Measurements from ENCODE around the gene CCT8L2.
"Not testable (repeated sequence)": the region's sequence is repeated elsewhere in the genome, so short reads cannot be mapped to it uniquely, and the experiment has no call there.

CCT8L2 gene

GRCh38 chr22:16592710-16593109 is at the start of gene CCT8L2:
TSS of gene CCT8L2 (minus strand) at chr22:16592810. CDS start at chr22:16592550, 260 bp downstream.
- not testable (repeated sequence) for DNase-seq

GRCh38 chr22:16635442-16635841 is 42.8 kb upstream of the CCT8L2 start:
- DNase-seq, result not testable (repeated sequence)

DNA sequence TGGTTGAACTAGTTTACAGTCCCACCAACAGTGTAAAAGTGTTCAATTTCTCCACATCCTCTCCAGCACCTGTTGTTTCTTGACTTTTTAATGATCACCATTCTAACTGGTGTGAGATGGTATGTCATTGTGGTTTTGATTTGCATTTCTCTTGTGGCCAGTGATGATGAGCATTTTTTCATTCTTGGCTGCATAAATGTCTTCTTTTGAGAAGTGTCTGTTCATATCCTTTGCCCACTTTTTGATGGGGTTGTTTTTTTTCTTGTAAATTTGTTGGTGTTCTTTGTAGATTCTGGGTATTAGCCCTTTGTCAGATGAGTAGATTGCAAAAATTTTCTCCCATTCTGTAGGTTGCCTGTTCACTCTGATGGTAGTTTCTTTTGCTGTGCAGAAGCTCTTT is 41.5 kb upstream of the CCT8L2 start:
- not testable (repeated sequence) for DNase-seq

DNA sequence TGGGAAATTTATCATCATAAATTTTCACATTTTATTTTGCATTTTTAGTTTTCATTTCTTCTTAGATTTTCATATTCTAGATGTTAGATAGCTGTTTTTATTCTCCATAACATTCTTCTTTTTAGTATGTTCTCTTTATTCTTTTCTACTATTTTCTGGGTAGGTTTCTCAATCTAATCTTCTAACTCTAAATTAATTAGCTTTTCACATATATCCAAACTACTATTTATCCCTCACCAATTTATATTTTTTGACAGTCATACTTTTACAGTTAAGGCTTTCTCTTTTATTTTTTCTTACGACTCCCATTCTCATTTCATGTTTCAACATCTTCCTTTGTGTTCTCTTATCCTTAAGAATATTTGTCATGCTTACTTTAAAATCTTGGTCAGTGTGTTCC is 35.9 kb upstream of the CCT8L2 start:
- not testable (repeated sequence) for DNase-seq

GRCh38 chr22:16625018-16625417 is 32.4 kb upstream of the CCT8L2 start:
- not testable (repeated sequence) for DNase-seq

GRCh38 chr22:16623595-16623994 is 31.0 kb upstream of the CCT8L2 start:
- not testable (repeated sequence) for DNase-seq

DNA sequence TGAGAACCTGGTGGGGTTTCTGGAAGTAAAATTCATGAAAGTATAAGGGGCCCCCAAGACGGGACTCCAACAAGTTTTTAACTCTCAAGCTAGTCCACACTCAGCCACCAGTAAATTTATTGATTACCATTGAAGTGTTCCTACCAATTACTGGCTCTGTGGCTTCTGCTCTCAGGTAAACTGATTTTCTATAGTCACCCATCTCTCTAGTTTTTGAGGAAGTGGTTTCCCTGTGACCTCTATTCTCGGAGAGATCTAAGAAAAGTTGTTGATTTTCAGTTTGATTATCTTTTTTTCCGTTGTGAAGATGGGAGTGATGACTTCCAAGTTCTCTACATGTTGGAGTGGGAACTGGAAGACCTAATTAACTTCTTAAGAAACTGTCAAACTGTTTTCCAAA is 24.9 kb upstream of the CCT8L2 start:
- not testable (repeated sequence) for DNase-seq

GRCh38 chr22:16616390-16616938 is 23.9 kb upstream of the CCT8L2 start:
- DNase-seq, result not testable (repeated sequence)

DNA sequence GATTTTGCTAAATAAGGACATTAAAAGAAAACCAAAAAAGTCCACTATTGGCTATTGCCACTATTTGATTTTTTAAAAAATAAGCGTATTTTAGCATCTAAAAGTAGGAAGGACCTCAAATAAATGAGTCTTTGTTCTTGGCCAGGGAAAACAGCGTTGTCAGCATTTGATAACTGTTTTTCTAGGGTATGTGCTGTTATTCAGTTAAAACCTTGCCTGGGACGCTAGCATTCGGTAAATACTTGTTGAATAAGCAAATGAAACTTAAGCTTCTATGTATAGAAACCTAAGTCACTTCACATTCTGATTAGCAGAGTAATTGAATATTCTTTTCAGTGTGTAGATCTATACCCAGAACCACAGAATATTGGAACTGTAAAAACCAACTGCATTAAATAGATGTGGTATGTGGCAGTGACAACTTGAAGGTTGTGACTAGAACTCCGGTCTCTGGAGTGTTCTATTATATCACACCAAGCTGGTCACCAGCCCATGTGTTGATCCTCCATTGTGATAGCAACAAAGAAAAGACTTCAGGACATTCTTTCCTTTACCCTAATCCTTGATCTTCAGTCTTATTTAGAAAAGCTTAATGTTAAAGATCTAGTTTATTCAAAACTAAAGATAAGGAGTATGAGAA is 23.1 kb upstream of the CCT8L2 start:
- DNase-seq, result not testable (repeated sequence)

GRCh38 chr22:16609548-16610261 is 17.1 kb upstream of the CCT8L2 start:
- DNase-seq, result no peak

DNA sequence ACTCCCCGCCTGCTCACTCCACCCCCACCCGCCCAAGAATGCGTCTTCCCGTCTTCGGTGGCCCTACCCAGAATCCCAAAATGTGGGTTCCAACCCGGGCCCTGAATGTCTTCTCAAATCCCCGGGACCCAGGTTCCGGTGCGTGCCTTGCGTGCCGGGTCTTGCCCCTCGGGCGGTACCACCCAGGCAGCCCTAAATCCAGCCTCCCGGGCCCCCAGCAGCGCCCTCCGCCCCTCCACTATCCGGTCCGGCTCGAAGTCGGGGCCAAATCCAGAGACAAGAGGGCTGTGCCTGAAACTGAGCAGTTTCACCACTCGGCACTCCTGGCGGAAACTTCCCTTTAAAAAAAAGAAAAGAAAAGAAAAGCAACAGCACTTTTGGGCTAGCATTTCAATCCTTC is 16.3 kb upstream of the CCT8L2 start:
- DNase-seq, result no peak

- DNase-seq, result not testable (repeated sequence)
Observed at GRCh38 chr22:16604257-16604998, 11.8 kb upstream of the CCT8L2 start.

DNA sequence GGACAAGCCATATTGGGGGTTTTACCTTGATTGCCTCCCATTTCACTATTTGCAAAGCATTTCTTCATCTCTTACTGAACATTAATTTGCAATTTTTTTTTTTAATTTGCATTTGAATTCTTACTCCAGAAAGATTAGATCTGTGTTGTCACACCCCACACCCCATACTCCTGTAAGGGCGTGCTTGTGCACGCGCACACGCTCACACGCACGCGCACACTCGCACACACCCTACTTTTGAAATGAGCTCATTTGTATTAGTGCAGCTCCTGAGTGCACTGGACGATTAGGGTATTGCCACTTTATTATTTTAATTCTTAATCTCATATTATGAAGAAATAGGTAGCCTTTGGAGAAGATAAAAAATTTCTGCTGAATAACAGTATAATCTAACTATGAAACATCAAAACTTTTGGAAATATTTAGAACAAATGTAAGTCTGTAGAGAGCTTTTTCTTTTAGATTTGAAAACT is 11.2 kb upstream of the CCT8L2 start:
- DNase-seq, result not testable (repeated sequence)

DNA sequence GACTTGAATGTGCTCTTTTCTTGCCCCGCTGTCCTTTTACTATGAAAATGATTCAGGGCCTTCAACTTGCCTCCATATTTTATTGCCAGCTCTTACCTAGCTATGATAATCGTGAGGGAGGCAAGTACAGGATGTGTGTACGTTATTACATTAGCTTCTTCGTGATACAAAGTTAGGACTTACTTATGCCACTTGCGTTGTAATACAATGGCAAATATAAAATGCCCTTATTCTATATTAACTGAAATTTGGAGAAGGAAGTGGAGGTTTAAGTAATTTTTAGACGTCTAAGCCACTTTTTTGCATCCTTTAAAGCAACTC is 10.8 kb upstream of the CCT8L2 start:
- no peak for DNase-seq

DNA sequence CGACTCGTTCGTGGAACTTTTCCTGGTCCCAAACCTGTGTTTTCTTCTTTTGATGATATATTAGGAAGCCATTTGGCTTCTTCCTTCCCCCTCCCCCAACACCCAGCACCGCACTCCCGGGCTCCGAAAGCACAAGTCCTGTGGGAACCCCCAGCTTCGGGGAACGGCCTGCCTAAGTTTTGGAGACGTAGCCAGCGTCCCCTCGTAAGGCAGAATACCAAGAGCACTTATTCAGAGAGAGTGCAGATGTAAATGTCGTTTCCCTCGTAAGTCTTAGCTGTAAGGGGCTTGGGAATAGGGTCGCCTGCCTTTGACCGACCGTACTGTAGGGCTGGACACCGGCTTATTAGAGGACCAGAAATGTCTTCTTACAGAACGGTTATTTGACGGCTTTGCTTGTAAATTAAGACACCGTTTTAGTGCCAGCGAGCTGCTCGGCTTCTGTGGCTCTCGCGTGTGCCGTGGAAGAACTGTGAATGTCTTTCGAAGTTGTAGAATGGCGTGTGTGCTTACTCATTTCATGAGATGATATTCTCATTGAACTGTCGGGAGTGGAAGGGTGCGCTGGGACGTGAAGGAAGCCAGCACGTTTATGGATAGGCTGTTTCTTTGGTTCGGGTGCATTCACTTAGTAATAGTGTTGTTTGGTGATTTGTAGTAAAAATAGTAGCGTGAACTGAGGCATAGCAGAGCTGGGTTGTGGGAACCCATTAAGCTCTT is 10.3 kb upstream of the CCT8L2 start:
- not testable (repeated sequence) for DNase-seq

DNA sequence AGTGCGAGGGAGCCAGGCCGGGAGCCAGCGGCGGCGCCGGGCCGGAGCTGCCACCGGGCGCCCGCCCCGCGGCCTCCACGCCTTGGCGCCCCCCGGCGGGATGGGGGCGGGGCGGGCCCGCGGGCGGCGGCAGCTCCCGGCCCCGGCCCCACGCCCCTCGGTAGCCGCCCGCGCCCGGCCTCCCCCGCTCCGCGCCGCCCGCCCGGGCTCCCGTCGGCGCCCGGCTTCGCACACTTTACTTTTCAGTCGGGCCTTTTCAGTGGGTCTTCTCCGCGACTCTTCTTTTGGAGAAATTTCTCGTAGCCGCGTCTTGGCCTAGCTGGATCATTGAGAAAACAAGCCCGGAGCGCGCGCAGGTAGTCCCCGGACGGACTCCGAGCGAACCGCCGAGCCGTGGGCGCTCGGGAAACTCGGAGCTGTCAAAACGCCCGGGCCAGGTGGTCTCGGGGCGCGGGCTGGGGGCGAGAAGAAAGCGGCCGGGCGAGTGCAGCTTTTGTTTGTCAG is 9.7 kb upstream of the CCT8L2 start:
- not testable (repeated sequence) for DNase-seq

GRCh38 chr22:16601437-16602223 is 9.0 kb upstream of the CCT8L2 start:
- no peak for DNase-seq

DNA sequence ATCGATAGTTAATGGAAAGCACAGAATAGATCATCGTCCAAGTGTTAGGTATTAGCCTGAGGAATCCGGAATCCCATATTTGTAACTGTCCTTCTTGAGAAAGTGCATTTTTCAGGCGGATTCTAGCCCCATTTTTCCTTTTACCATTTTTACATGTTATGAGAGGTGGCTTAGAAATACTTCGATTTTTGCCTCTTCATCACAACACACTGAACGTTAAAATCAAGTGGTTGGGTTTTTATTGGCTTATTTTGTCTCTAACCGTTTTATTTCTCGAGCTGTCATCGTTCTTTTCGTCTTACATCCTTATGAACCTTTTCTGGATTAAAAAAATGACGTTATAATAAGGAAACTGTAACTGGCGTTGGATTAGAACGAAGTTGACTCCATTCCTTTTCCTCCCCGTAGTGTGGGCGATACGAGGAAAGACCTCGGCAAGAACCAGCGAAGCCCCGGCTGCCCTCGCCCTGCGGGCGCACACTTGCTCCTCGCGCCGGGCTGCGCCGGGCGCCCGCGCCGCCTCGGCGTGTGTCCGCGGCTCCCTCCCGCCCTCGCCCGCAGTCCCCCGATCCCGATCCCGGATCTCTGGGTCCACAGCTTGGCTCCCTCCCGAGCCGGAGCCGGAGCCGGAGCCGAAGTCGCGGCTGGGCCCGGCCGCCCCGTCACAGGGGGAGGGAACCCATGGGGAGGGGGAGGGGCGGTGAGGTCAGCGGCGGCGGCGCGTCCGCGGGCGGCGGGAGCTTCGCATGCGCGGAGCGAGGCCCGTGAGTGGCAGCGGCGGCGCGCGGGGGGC is 8.2 kb upstream of the CCT8L2 start:
- not testable (repeated sequence) for DNase-seq

GRCh38 chr22:16599648-16600047 is 7.0 kb upstream of the CCT8L2 start:
- not testable (repeated sequence) for DNase-seq

- DNase-seq, result not testable (repeated sequence)
Observed at GRCh38 chr22:16595251-16595650, 2.6 kb upstream of the CCT8L2 start.

- no peak for DNase-seq
Observed at GRCh38 chr22:16594026-16594425, 1.4 kb upstream of the CCT8L2 start.
